ENCODE measurements around the gene GAGE12D. TPM values are rescaled to one million over a fixed set of nuclear protein-coding genes. Genes with fewer than 3 reads are reported as not detected.
"Not testable (repeated sequence)": the region's sequence is repeated elsewhere in the genome, so short reads cannot be mapped to it uniquely, and the experiment has no call there.

GAGE12D gene, protein sequence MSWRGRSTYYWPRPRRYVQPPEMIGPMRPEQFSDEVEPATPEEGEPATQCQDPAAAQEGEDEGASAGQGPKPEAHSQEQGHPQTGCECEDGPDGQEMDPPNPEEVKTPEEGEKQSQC
- total RNA-seq (2013), result not detected
- not detected for polyA plus RNA-seq
- not detected in 2 replicates for polyA minus RNA-seq
- 0 reads per million in 11 experiments for total RNA-seq

DNA sequence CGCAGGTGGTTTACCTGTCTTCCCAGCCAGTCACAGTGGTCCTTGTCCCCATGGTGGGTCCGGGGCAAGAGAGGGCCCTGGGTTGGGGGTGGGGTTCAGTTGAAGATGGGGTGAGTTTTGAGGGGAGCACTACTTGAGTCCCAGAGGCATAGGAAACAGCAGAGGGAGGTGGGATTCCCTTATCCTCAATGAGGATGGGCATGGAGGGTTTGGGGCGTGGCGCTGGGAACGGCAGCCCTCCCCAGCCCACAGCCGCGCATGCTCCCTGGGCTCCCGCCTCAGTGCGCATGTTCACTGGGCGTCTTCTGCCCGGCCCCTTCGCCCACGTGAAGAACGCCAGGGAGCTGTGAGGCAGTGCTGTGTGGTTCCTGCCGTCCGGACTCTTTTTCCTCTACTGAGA lies at the start of gene GAGE12D:
Gene GAGE12D (plus strand): TSS at position 301 of the 400 bp plus-strand sequence. CDS start 1,155 bp downstream, outside the sequence.
- H3K36me3 Mint-ChIP-seq; H3K9ac ChIP-seq (ENCODE audit: insufficient read depth, low read length, poor library complexity, severe bottlenecking); H3K4me1 Mint-ChIP-seq; H3K79me2 ChIP-seq (ENCODE audit: insufficient read depth, low read length); H3K27me3 Mint-ChIP-seq (ENCODE audit: low read depth in 3 of 3); H3K27ac ChIP-seq (ENCODE audit: low read depth in 1 of 2, low read length in 2 of 2); H3K4me1 ChIP-seq (ENCODE audit: control insufficient read depth in 1 of 2, insufficient read depth in 2 of 2, low read length in 2 of 2); H3K9me3 Mint-ChIP-seq; H3K4me3 Mint-ChIP-seq; H2AFZ ChIP-seq (ENCODE audit: insufficient read depth, low read depth, low read length, poor library complexity, severe bottlenecking); H3K27me3 ChIP-seq (ENCODE audit: control insufficient read depth in 2 of 2, insufficient read depth in 2 of 2, low read length in 2 of 2); H3K27ac Mint-ChIP-seq; H3K4me2 ChIP-seq (replicated peaks; ENCODE audit: extremely low read depth, low read length, poor library complexity, severe bottlenecking); H3K36me3 ChIP-seq (replicated peaks in 1 of 2; ENCODE audit: control insufficient read depth in 1 of 2, insufficient read depth in 2 of 2, low read length in 2 of 2); intact Hi-C loops (cut with micrococcal nuclease); H4K20me1 ChIP-seq (ENCODE audit: insufficient read depth, low read length); H3K4me3 ChIP-seq (replicated peaks in 1 of 3; ENCODE audit: low read depth in 2 of 3, low read length in 3 of 3); H3K9me3 ChIP-seq (replicated peaks in 1 of 2; ENCODE audit: control insufficient read depth in 1 of 2, insufficient read depth in 1 of 2, low read length in 2 of 2); DNase-seq: not testable (repeated sequence)
- no CpG with 5 or more reads among the region's 16 CpGs for WGBS (ENCODE audit: insufficient coverage)

DNA sequence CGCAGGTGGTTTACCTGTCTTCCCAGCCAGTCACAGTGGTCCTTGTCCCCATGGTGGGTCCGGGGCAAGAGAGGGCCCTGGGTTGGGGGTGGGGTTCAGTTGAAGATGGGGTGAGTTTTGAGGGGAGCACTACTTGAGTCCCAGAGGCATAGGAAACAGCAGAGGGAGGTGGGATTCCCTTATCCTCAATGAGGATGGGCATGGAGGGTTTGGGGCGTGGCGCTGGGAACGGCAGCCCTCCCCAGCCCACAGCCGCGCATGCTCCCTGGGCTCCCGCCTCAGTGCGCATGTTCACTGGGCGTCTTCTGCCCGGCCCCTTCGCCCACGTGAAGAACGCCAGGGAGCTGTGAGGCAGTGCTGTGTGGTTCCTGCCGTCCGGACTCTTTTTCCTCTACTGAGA lies 9.7 kb upstream of the GAGE12D start, which contains the start of gene GAGE12C:
Gene GAGE12C (plus strand): TSS at position 301 of the 400 bp plus-strand sequence. CDS start 1,155 bp downstream, outside the sequence.
- H3K4me3 ChIP-seq (replicated peaks in 1 of 3; ENCODE audit: low read depth in 2 of 3, low read length in 3 of 3); H2AFZ ChIP-seq (ENCODE audit: insufficient read depth, low read depth, low read length, poor library complexity, severe bottlenecking); H3K4me1 Mint-ChIP-seq; DNase-seq; H3K27ac ChIP-seq (ENCODE audit: low read depth in 1 of 2, low read length in 2 of 2); H3K27me3 ChIP-seq (ENCODE audit: control insufficient read depth in 2 of 2, insufficient read depth in 2 of 2, low read length in 2 of 2); H3K4me1 ChIP-seq (ENCODE audit: control insufficient read depth in 1 of 2, insufficient read depth in 2 of 2, low read length in 2 of 2); H3K27ac Mint-ChIP-seq; intact Hi-C loops (cut with micrococcal nuclease); H3K4me3 Mint-ChIP-seq; H3K36me3 ChIP-seq (replicated peaks in 1 of 2; ENCODE audit: control insufficient read depth in 1 of 2, insufficient read depth in 2 of 2, low read length in 2 of 2); H3K79me2 ChIP-seq (ENCODE audit: insufficient read depth, low read length); H3K9me3 Mint-ChIP-seq; H4K20me1 ChIP-seq (ENCODE audit: insufficient read depth, low read length); H3K4me2 ChIP-seq (replicated peaks; ENCODE audit: extremely low read depth, low read length, poor library complexity, severe bottlenecking); H3K36me3 Mint-ChIP-seq; H3K9me3 ChIP-seq (replicated peaks in 1 of 2; ENCODE audit: control insufficient read depth in 1 of 2, insufficient read depth in 1 of 2, low read length in 2 of 2); H3K27me3 Mint-ChIP-seq (ENCODE audit: low read depth in 3 of 3); H3K9ac ChIP-seq (ENCODE audit: insufficient read depth, low read length, poor library complexity, severe bottlenecking): not testable (repeated sequence)
- WGBS (ENCODE audit: insufficient coverage), result no CpG with 5 or more reads among the region's 16 CpGs

DNA sequence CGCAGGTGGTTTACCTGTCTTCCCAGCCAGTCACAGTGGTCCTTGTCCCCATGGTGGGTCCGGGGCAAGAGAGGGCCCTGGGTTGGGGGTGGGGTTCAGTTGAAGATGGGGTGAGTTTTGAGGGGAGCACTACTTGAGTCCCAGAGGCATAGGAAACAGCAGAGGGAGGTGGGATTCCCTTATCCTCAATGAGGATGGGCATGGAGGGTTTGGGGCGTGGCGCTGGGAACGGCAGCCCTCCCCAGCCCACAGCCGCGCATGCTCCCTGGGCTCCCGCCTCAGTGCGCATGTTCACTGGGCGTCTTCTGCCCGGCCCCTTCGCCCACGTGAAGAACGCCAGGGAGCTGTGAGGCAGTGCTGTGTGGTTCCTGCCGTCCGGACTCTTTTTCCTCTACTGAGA lies 9.5 kb downstream of the GAGE12D start, which contains the start of gene GAGE12E:
Gene GAGE12E (plus strand): TSS at position 301 of the 400 bp plus-strand sequence. CDS start 1,155 bp downstream, outside the sequence.
- H3K4me2 ChIP-seq (replicated peaks; ENCODE audit: extremely low read depth, low read length, poor library complexity, severe bottlenecking); H3K27ac Mint-ChIP-seq; H3K4me1 ChIP-seq (ENCODE audit: control insufficient read depth in 1 of 2, insufficient read depth in 2 of 2, low read length in 2 of 2); DNase-seq; H3K79me2 ChIP-seq (ENCODE audit: insufficient read depth, low read length); H3K27ac ChIP-seq (ENCODE audit: low read depth in 1 of 2, low read length in 2 of 2); H2AFZ ChIP-seq (ENCODE audit: insufficient read depth, low read depth, low read length, poor library complexity, severe bottlenecking); H3K4me3 ChIP-seq (replicated peaks in 1 of 3; ENCODE audit: low read depth in 2 of 3, low read length in 3 of 3); H3K27me3 ChIP-seq (ENCODE audit: control insufficient read depth in 2 of 2, insufficient read depth in 2 of 2, low read length in 2 of 2); H3K9me3 Mint-ChIP-seq; H3K4me3 Mint-ChIP-seq; H3K27me3 Mint-ChIP-seq (ENCODE audit: low read depth in 3 of 3); H3K36me3 ChIP-seq (replicated peaks in 1 of 2; ENCODE audit: control insufficient read depth in 1 of 2, insufficient read depth in 2 of 2, low read length in 2 of 2); H3K36me3 Mint-ChIP-seq; H3K9me3 ChIP-seq (replicated peaks in 1 of 2; ENCODE audit: control insufficient read depth in 1 of 2, insufficient read depth in 1 of 2, low read length in 2 of 2); H4K20me1 ChIP-seq (ENCODE audit: insufficient read depth, low read length); H3K4me1 Mint-ChIP-seq; H3K9ac ChIP-seq (ENCODE audit: insufficient read depth, low read length, poor library complexity, severe bottlenecking); intact Hi-C loops (cut with micrococcal nuclease): not testable (repeated sequence)
- no CpG with 5 or more reads among the region's 16 CpGs for WGBS (ENCODE audit: insufficient coverage)

DNA sequence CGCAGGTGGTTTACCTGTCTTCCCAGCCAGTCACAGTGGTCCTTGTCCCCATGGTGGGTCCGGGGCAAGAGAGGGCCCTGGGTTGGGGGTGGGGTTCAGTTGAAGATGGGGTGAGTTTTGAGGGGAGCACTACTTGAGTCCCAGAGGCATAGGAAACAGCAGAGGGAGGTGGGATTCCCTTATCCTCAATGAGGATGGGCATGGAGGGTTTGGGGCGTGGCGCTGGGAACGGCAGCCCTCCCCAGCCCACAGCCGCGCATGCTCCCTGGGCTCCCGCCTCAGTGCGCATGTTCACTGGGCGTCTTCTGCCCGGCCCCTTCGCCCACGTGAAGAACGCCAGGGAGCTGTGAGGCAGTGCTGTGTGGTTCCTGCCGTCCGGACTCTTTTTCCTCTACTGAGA lies 19.0 kb downstream of the GAGE12D start, which contains the start of gene GAGE12F:
Gene GAGE12F (plus strand): TSS at position 301 of the 400 bp plus-strand sequence. CDS start 1,155 bp downstream, outside the sequence.
- H2AFZ ChIP-seq (ENCODE audit: insufficient read depth, low read depth, low read length, poor library complexity, severe bottlenecking); H3K36me3 ChIP-seq (replicated peaks in 1 of 2; ENCODE audit: control insufficient read depth in 1 of 2, insufficient read depth in 2 of 2, low read length in 2 of 2); H3K4me1 Mint-ChIP-seq; H3K27me3 ChIP-seq (ENCODE audit: control insufficient read depth in 2 of 2, insufficient read depth in 2 of 2, low read length in 2 of 2); H3K27ac ChIP-seq (ENCODE audit: low read depth in 1 of 2, low read length in 2 of 2); H3K9me3 Mint-ChIP-seq; intact Hi-C loops (cut with micrococcal nuclease); H3K36me3 Mint-ChIP-seq; H3K4me2 ChIP-seq (replicated peaks; ENCODE audit: extremely low read depth, low read length, poor library complexity, severe bottlenecking); H3K79me2 ChIP-seq (ENCODE audit: insufficient read depth, low read length); H3K4me3 Mint-ChIP-seq; H3K4me1 ChIP-seq (ENCODE audit: control insufficient read depth in 1 of 2, insufficient read depth in 2 of 2, low read length in 2 of 2); H3K9ac ChIP-seq (ENCODE audit: insufficient read depth, low read length, poor library complexity, severe bottlenecking); H3K9me3 ChIP-seq (replicated peaks in 1 of 2; ENCODE audit: control insufficient read depth in 1 of 2, insufficient read depth in 1 of 2, low read length in 2 of 2); DNase-seq; H3K27ac Mint-ChIP-seq; H3K4me3 ChIP-seq (replicated peaks in 1 of 3; ENCODE audit: low read depth in 2 of 3, low read length in 3 of 3); H3K27me3 Mint-ChIP-seq (ENCODE audit: low read depth in 3 of 3); H4K20me1 ChIP-seq (ENCODE audit: insufficient read depth, low read length): not testable (repeated sequence)
- no CpG with 5 or more reads among the region's 16 CpGs for WGBS (ENCODE audit: insufficient coverage)

Data from CD14-positive monocyte (primary cell).